K562 (cell line): ENCODE results near the gene TK1. TPM values are rescaled to one million over a fixed set of nuclear protein-coding genes. Genes with fewer than 3 reads are reported as not detected.
A peak's percentile ranks its signal among the peaks of the same experiment; 100 is the strongest.

Experiments
- CBX3 ChIP-seq, 2 experiments: IDR thresholded peaks; 1 replicate in 1 of 2; 2 replicates in 1 of 2; pipeline ENCODE4 v1.6.1; 2012; ENCODE audit warnings: inconsistent platforms in 2 of 2, low read length in 2 of 2, borderline replicate concordance in 1 of 2, control low read depth in 1 of 2
- E2F3 ChIP-seq: fragments of 250-450 bp; sonication (Bioruptor Pico); IDR thresholded peaks from 2 replicates; pipeline ENCODE4 v1.4.0; 2020; ENCODE audit warnings: mild to moderate bottlenecking
- ETV6 ChIP-seq, 3 experiments: fragments of 150-350 bp in 1 of 3; sonication (generic) in 1 of 3; formaldehyde crosslinking in 1 of 3; IDR thresholded peaks; 2 replicates each; pipeline versions ENCODE4 v1.6.1 to v1.8.0; 2014 to 2022; ENCODE audit warnings: borderline replicate concordance in 2 of 3, low read depth in 2 of 3, antibody characterized with exemption in 1 of 3, low read length in 1 of 3, mild to moderate bottlenecking in 1 of 3, missing genetic modification reagents in 1 of 3
- MAFF ChIP-seq: IDR thresholded peaks from 2 replicates; pipeline ENCODE4 v1.6.1; 2012; ENCODE audit warnings: low read length, improper control_type of control experiment
- NR2C2 ChIP-seq, 2 experiments: fragments of 200-800 bp in 1 of 2; sonication (Bioruptor generic) in 1 of 2; sonication (generic) in 1 of 2; formaldehyde crosslinking in 1 of 2; IDR thresholded peaks; 2 replicates each; pipeline versions ENCODE4 v1.6.1 to v1.8.0; 2016 to 2022; ENCODE audit warnings: mild to moderate bottlenecking in 1 of 2, missing compliant biosample characterization in 1 of 2, missing genetic modification characterization in 1 of 2, missing genetic modification reagents in 1 of 2
- RBM34 ChIP-seq: fragments of 200-400 bp; formaldehyde crosslinking; IDR thresholded peaks from 2 replicates; pipeline ENCODE4 v1.6.1; 2018; ENCODE audit warnings: low read length, borderline replicate concordance; ENCODE audit not compliant: insufficient read depth
- RREB1 ChIP-seq: fragments of 250-450 bp; sonication (Bioruptor Pico); IDR thresholded peaks from 2 replicates; pipeline ENCODE4 v1.4.0; 2020
- SNRNP70 ChIP-seq: fragments of 200-400 bp; formaldehyde crosslinking; optimal IDR thresholded peaks from 2 replicates; pipeline ENCODE3; 2017; ENCODE audit warnings: low read depth, low read length
- STAT6 ChIP-seq: sonication (generic); formaldehyde crosslinking; IDR thresholded peaks from 2 replicates; pipeline ENCODE4 v1.8.1; 2023; ENCODE audit warnings: mild to moderate bottlenecking, missing genetic modification reagents
- TEAD4 ChIP-seq, 2 experiments: sonication (generic) in 1 of 2; formaldehyde crosslinking in 1 of 2; IDR thresholded peaks; 2 replicates each; pipeline versions ENCODE4 v1.6.1 to v1.8.0; 2012 to 2022; ENCODE audit warnings: borderline replicate concordance in 1 of 2, inconsistent platforms in 1 of 2, low read length in 1 of 2, mild to moderate bottlenecking in 1 of 2, missing genetic modification reagents in 1 of 2
- TGIF2 ChIP-seq: sonication (generic); formaldehyde crosslinking; IDR thresholded peaks from 2 replicates; pipeline ENCODE4 v1.8.1; 2022; ENCODE audit warnings: mild to moderate bottlenecking, missing genetic modification reagents, moderate library complexity
- ZNF165 ChIP-seq: fragments of 250-450 bp; sonication (Bioruptor Pico); IDR thresholded peaks from 2 replicates; pipeline ENCODE4 v1.4.0; 2020; ENCODE audit warnings: borderline replicate concordance
- polyA plus RNA-seq, 8 experiments: library from polyadenylated mRNA; depleted of rRNA in 4 of 8; stranded (reverse) in 5 of 8; unstranded in 3 of 8; fragments of >200 nt; fragmentation: Nextera tagmentation in 2 of 8; fragmentation: Illumina TruSeq in 1 of 8; extraction: Ambion mirVana in 2 of 8; extraction: Trizol in 1 of 8; gene quantifications; 2 replicates each; pipeline versions ENCODE4 v1.2.1 to v1.2.3, GENCODE V29; 2011 to 2014; ENCODE audit warnings: inconsistent platforms in 1 of 8, missing spikeins in 1 of 8
- total RNA-seq, 7 experiments: library from RNA; depleted of rRNA in 6 of 7; stranded (reverse); fragments of >200 nt in 6 of 7; fragmentation: Illumina TruSeq in 2 of 7; extraction: Trizol in 2 of 7; gene quantifications; 2 replicates each; pipeline versions ENCODE4 v1.2.1 to v1.2.3, GENCODE V29; 2011 to 2021; ENCODE audit warnings: low replicate concordance in 1 of 7
- TF ChIP-seq, protein P1 (sequence below): IDR thresholded peaks from 2 replicates; pipeline ENCODE4 v1.6.1; 2012; ENCODE audit warnings: low read depth, low read length, improper control_type of control experiment, borderline replicate concordance

TK1 gene
- total and polyA plus RNA-seq, 9 of the 15 experiments (the other 6 are each of a cell fraction or from before 2014, with no cell fraction given): 8.4 to 280 (median 103) TPM

- no peak for TF ChIP-seq MAFF
- TF ChIP-seq SNRNP70: no peak
- TF ChIP-seq ZNF165 (CRISPR knock-in tag): no peak
- no peak for TF ChIP-seq NR2C2 (CRISPR knock-in tag; IDR thresholded peaks at IDR 0.05)
- peak; percentile 69 for TF ChIP-seq NR2C2 (tag; IDR thresholded peaks at IDR 0.05)
- TF ChIP-seq STAT6 (CRISPR knock-in tag): no peak
- TF ChIP-seq TGIF2 (CRISPR knock-in tag): no peak
- TF ChIP-seq TEAD4 (IDR thresholded peaks at IDR 0.05; ENCODE audit: low read length): peak; percentile 98
- TF ChIP-seq TEAD4 (CRISPR knock-in tag; IDR thresholded peaks at IDR 0.05; ENCODE audit: borderline replicate concordance): peak; percentile 100
- no peak for TF ChIP-seq ETV6 (IDR thresholded peaks at IDR 0.05; ENCODE audit: borderline replicate concordance in 1 of 2, low read depth in 2 of 2, low read length in 1 of 2)
- no peak for TF ChIP-seq ETV6 (CRISPR knock-in tag; IDR thresholded peaks at IDR 0.05; ENCODE audit: borderline replicate concordance)
- peak; percentile 99 for TF ChIP-seq E2F3 (CRISPR knock-in tag)
- no peak for TF ChIP-seq RBM34
- TF ChIP-seq RREB1: 0 out of 2 replicates have a peak, but pooled peaks have one; percentile 15
- TF ChIP-seq, protein P1, sequence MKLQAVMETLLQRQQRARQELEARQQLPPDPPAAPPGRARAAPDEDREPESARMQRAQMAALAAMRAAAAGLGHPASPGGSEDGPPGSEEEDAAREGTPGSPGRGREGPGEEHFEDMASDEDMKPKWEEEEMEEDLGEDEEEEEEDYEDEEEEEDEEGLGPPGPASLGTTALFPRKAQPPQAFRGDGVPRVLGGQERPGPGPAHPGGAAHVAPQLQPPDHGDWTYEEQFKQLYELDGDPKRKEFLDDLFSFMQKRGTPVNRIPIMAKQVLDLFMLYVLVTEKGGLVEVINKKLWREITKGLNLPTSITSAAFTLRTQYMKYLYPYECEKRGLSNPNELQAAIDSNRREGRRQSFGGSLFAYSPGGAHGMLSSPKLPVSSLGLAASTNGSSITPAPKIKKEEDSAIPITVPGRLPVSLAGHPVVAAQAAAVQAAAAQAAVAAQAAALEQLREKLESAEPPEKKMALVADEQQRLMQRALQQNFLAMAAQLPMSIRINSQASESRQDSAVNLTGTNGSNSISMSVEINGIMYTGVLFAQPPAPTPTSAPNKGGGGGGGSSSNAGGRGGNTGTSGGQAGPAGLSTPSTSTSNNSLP: no peak
- peak in 1 of 2 experiments; percentile 34; a peak in 1 of 3 replicates for TF ChIP-seq CBX3 (IDR thresholded peaks at IDR 0.05; ENCODE audit: borderline replicate concordance in 1 of 2, low read length in 2 of 2)
Measured at GRCh38 chr17:78186692-78187595, at the start of gene TK1, which contains the start of gene AFMID (continued).
